ENCODE data around the gene CLTB. TPM values are rescaled to one million over a fixed set of nuclear protein-coding genes. Genes with fewer than 3 reads are reported as not detected.

The CLTB gene
- total and polyA plus RNA-seq, 10 of the 15 experiments (the other 5 are each of a cell fraction or from before 2014, with no cell fraction given) = 1.6 to 52.8 (median 36.9) TPM

DNA sequence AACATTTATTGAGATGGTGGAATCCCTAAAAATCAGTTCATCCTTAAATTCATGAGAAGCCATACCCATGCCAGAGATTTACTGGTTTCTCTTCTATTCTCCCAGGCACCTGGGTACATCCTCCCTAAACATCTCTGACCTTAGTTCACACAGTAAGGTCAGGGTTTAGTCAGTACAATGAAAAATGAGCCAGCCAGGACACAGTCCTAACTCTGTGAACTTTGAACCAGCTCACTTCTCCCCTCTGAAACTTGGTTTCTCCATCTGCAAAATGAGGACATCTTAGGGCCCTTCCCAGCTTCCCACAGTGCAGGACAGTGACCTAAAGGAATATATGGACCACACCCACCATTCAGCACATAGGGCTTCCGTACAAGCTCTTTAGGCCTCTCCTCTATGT is 29.8 kb downstream of the CLTB start:
- H3K27me3 ChIP-seq (replicated peaks in 1 of 2; ENCODE audit: control insufficient read depth in 2 of 2, insufficient read depth in 2 of 2, low read length in 1 of 2) = no peaks in the 10 kb centered on the region
- SMC1A ChIA-PET (ENCODE audit: uncharacterized antibody, unreplicated experiment) = interaction anchor here (1.6 to 2.0 kb wide), 2 partner anchors 18 to 24 kb away, joined by 4 to 7 read pairs; no protein-coding TSS in a partner anchor
- WGBS (ENCODE audit: insufficient coverage, insufficient replicate concordance, low lambda C conversion rate, missing lambda C conversion rate) = 33% methylated on average over 1 of the region's 1 CpG
- POLR2A ChIA-PET = no interaction called here
- H3K4me2 ChIP-seq (ENCODE audit: control insufficient read depth, insufficient read depth) = peak overlapping the region; percentile 72
- DNase-seq (ENCODE audit: low read depth, low spot score) = no peak
- H3K9ac ChIP-seq (ENCODE audit: control insufficient read depth, insufficient read depth, low read length) = peak overlapping the region; percentile 87
- peaks cover 3% of the 10 kb centered on the region; the same call in 1 of the 2 replicates for H4K20me1 ChIP-seq (ENCODE audit: control insufficient read depth, insufficient read depth)
- RAD21 ChIA-PET (ENCODE audit: unreplicated experiment) = interaction anchor here (0.9 kb wide), 1 partner anchor 24 kb away, joined by 4 read pairs; no protein-coding TSS in a partner anchor
- peaks cover 11% of the 10 kb centered on the region for H3K4me1 ChIP-seq (ENCODE audit: control insufficient read depth, insufficient read depth, low read length)
- H3K27ac ChIP-seq (ENCODE audit: control insufficient read depth, insufficient read depth) = no peak overlapping the region
- in situ Hi-C loops (cut with MboI) (no loop called here), intact Hi-C loops (cut with micrococcal nuclease; ENCODE audit: unreplicated experiment) (loop anchor here (5.0 to 10.0 kb wide), 2 partner anchors 148 to 149 kb away; partner anchors contain the start of genes RNF44 and SIMC1)
- H3K36me3 ChIP-seq (ENCODE audit: control insufficient read depth in 2 of 2, insufficient read depth in 2 of 2, low read length in 1 of 2) = peaks cover 25% of the 10 kb centered on the region in 2 experiments
- peak overlapping the region; percentile 90 for H3K4me3 ChIP-seq
- H2AFZ ChIP-seq (ENCODE audit: control insufficient read depth, low read depth, low read length) = no peak overlapping the region
- TF ChIP-seq ZZZ3 (IDR thresholded peaks at IDR 0.05; ENCODE audit: control insufficient read depth, insufficient read length, low read depth) (no peak), TAF1 (IDR thresholded peaks at IDR 0.05; ENCODE audit: borderline replicate concordance, low read depth, low read length) (no peak), POLR2AphosphoS5 (IDR thresholded peaks at IDR 0.05; ENCODE audit: low read length) (no peak), TARDBP (IDR thresholded peaks at IDR 0.05; ENCODE audit: borderline replicate concordance) (no peak), SMARCA5 (IDR thresholded peaks at IDR 0.05) (no peak), RUNX3 (IDR thresholded peaks at IDR 0.05; ENCODE audit: low read length) (no peak), NR2C2 (IDR thresholded peaks at IDR 0.05; ENCODE audit: borderline replicate concordance, control insufficient read depth, insufficient read length, low read depth) (no peak), PAX8 (IDR thresholded peaks at IDR 0.05) (no peak), JUND (IDR thresholded peaks at IDR 0.05; ENCODE audit: low read depth, low read length) (no peak), HDAC6 (IDR thresholded peaks at IDR 0.05; ENCODE audit: unreplicated experiment) (no peak), RAD51 (IDR thresholded peaks at IDR 0.05) (no peak), RFX5 (IDR thresholded peaks at IDR 0.05; ENCODE audit: low read depth, low read length) (no peak)
- TF ChIP-seq, protein P1, sequence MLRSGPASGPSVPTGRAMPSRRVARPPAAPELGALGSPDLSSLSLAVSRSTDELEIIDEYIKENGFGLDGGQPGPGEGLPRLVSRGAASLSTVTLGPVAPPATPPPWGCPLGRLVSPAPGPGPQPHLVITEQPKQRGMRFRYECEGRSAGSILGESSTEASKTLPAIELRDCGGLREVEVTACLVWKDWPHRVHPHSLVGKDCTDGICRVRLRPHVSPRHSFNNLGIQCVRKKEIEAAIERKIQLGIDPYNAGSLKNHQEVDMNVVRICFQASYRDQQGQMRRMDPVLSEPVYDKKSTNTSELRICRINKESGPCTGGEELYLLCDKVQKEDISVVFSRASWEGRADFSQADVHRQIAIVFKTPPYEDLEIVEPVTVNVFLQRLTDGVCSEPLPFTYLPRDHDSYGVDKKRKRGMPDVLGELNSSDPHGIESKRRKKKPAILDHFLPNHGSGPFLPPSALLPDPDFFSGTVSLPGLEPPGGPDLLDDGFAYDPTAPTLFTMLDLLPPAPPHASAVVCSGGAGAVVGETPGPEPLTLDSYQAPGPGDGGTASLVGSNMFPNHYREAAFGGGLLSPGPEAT (IDR thresholded peaks at IDR 0.05; ENCODE audit: low read depth) = no peak
- FAIRE-seq = no peak
- H3K9me3 ChIP-seq (replicated peaks; ENCODE audit: control insufficient read depth, insufficient read depth, low read length) = no peaks in the 10 kb centered on the region; the same call in 2 of the 3 replicates
- CTCF ChIA-PET = no interaction called here
- no TSS peak for BruUV-seq (replicated peaks)
- ATAC-seq = no peak
- H3K79me2 ChIP-seq (ENCODE audit: control insufficient read depth, insufficient read depth, low read length) = peaks cover 50% of the 10 kb centered on the region

Data from GM12878 (cell line).